ENCODE measurements around the gene STX8.

DNA sequence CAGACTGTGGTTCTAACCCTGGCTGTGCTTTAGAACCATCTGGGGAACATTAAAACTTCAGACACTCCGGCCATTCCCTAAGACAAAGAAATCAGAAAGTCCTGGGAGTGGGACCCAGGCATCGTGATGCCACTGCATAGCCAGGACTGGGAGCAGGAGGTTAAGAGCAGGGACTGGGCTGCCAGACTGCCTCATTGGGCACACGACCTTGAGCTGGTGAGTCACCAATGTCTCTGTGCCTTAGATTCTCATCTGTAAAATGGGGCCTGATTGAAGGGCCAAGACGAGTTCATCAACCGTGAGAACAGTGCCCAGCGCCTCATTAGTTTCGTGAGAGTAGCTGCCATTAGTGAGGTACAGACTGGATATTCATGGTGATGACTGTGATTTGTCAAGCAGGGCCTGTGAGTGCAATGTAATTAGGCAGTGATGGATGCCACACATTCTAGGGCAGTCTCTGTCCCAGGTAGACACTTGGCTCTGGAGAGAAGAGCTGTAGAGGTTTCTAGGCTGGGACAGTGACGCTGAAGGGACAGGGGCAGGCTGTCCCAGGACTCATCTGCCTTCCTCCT, 357.5 kb downstream of the STX8 start:
- TF ChIP-seq POLR2AphosphoS5 (IDR thresholded peaks at IDR 0.05; ENCODE audit: low read depth, low read length) (no peak), POLR2A (IDR thresholded peaks at IDR 0.05; ENCODE audit: low read depth, low read length) (no peak), TAF1 (IDR thresholded peaks at IDR 0.05; ENCODE audit: borderline replicate concordance, low read depth, low read length) (no peak)

All from GM12892 (cell line).